SU-DHL-6 (cell line): ENCODE measurements around the gene PHLDB1.

Source experiments
- H2AFZ ChIP-seq: fragments of 200-600 bp; sonication (generic); 2 replicates; pipeline ENCODE4 v1.6.1; 2014; ENCODE audit warnings: low read depth, mild to moderate bottlenecking, moderate library complexity, mixed read lengths, antibody characterized with exemption, low read length; ENCODE audit not compliant: severe bottlenecking
- H3F3A ChIP-seq: fragments of 200-600 bp; shearing (Covaris generic); 2 replicates; pipeline ENCODE4 v1.6.0; 2016; ENCODE audit warnings: antibody characterized with exemption, mild to moderate bottlenecking; ENCODE audit not compliant: insufficient read depth
- H3K27ac ChIP-seq: fragments of 200-600 bp; sonication (generic); 2 replicates; pipeline ENCODE4 v1.5.1; 2016; ENCODE audit warnings: low read depth, mild to moderate bottlenecking, low read length, moderate library complexity, mixed read lengths
- H3K27me3 ChIP-seq: fragments of 200-600 bp; sonication (generic), shearing (Covaris generic); 2 replicates; pipeline ENCODE4 v1.6.0; 2014; ENCODE audit warnings: mild to moderate bottlenecking, low read length
- H3K36me3 ChIP-seq: fragments of 200-600 bp; sonication (generic); 2 replicates; pipeline ENCODE4 v1.6.1; 2014; ENCODE audit warnings: mild to moderate bottlenecking, low read length, mixed read lengths
- H3K4me2 ChIP-seq: fragments of 300-600, 200-600 bp; shearing (Covaris generic), sonication (generic); 2 replicates; pipeline ENCODE4 v1.6.0; 2014; ENCODE audit warnings: low read length, low read depth, mild to moderate bottlenecking; ENCODE audit not compliant: poor library complexity, severe bottlenecking
- H3K4me3 ChIP-seq: fragments of 200-600 bp; sonication (generic); 2 replicates; pipeline ENCODE4 v1.5.1; 2014; ENCODE audit warnings: antibody characterized with exemption, low read length, mild to moderate bottlenecking, mixed read lengths; ENCODE audit not compliant: insufficient read depth, poor library complexity, severe bottlenecking
- H3K79me2 ChIP-seq: fragments of 200-600 bp; sonication (generic); 2 replicates; pipeline ENCODE4 v1.6.1; 2014; ENCODE audit warnings: mild to moderate bottlenecking, low read length, moderate library complexity; ENCODE audit not compliant: insufficient read depth
- H3K9ac ChIP-seq: fragments of 200-600 bp; sonication (generic); 2 replicates; pipeline ENCODE4 v1.7.0; 2014; ENCODE audit warnings: mild to moderate bottlenecking, low read length
- H3K9me2 ChIP-seq: fragments of 200-600 bp; sonication (generic); replicated peaks from 2 replicates; pipeline ENCODE4 v1.6.1; 2014; ENCODE audit warnings: low read length; ENCODE audit not compliant: insufficient read depth
- H3K9me3 ChIP-seq: fragments of 200-600 bp; sonication (generic); 2 replicates; pipeline ENCODE4 v1.6.1; 2014; ENCODE audit warnings: low read length, mixed read lengths; ENCODE audit not compliant: insufficient read depth
- H4K20me1 ChIP-seq: fragments of 200-600 bp; sonication (generic); 2 replicates; pipeline ENCODE4 v1.6.1; 2014; ENCODE audit warnings: low read depth, mild to moderate bottlenecking, antibody characterized with exemption, low read length, moderate library complexity, mixed read lengths
- EZH2phosphoT487 ChIP-seq: fragments of 200-600 bp; sonication (generic), shearing (Covaris generic); conservative IDR thresholded peaks from 2 replicates; pipeline ENCODE4 v1.6.1; 2018; ENCODE audit warnings: mild to moderate bottlenecking, antibody characterized with exemption, low read length, moderate library complexity, mixed read lengths
- TF ChIP-seq, protein P1 (sequence below): fragments of 200-600 bp; sonication (generic); IDR thresholded peaks from one replicate; pipeline ENCODE4 v1.5.1; 2017; ENCODE audit warnings: antibody characterized with exemption, mild to moderate bottlenecking, low read length, moderate library complexity; ENCODE audit not compliant: insufficient read depth, poor library complexity, severe bottlenecking

Gene PHLDB1

DNA sequence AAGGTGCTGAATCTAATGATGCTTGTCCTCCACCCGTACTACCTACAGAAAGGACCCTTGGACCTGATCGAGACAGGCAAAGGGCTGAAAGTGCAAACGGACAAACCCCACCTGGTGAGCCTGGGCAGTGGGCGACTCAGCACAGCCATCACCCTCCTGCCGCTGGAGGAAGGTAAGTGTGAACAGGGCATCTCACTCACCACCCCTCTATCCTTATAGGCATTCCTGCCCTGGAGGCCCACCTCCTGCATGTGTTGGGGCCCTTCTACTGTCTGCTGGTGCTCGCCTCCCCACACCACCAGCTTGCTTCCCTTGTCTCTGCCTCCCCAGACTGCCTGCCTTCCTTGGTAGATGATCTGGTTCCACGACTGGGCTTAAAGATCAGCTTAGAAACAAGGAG, 7.1 kb downstream of the PHLDB1 start:
- Histone ChIP-seq H3F3A (no peaks in the 10 kb centered on the region), H4K20me1 (no peaks in the 10 kb centered on the region), H3K36me3 (no peaks in the 10 kb centered on the region), H3K9me2 (no peaks in the 10 kb centered on the region), H3K4me2 (no peak overlapping the region), H2AFZ (no peak overlapping the region), H3K79me2 (no peaks in the 10 kb centered on the region), H3K9ac (no peak overlapping the region), H3K27me3 (no peaks in the 10 kb centered on the region), H3K9me3 (no peaks in the 10 kb centered on the region), H3K27ac (no peak overlapping the region), H3K4me3 (no peak overlapping the region)
- TF ChIP-seq, protein P1, sequence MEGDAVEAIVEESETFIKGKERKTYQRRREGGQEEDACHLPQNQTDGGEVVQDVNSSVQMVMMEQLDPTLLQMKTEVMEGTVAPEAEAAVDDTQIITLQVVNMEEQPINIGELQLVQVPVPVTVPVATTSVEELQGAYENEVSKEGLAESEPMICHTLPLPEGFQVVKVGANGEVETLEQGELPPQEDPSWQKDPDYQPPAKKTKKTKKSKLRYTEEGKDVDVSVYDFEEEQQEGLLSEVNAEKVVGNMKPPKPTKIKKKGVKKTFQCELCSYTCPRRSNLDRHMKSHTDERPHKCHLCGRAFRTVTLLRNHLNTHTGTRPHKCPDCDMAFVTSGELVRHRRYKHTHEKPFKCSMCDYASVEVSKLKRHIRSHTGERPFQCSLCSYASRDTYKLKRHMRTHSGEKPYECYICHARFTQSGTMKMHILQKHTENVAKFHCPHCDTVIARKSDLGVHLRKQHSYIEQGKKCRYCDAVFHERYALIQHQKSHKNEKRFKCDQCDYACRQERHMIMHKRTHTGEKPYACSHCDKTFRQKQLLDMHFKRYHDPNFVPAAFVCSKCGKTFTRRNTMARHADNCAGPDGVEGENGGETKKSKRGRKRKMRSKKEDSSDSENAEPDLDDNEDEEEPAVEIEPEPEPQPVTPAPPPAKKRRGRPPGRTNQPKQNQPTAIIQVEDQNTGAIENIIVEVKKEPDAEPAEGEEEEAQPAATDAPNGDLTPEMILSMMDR, result no peak
- TF ChIP-seq EZH2phosphoT487, result no peak

DNA sequence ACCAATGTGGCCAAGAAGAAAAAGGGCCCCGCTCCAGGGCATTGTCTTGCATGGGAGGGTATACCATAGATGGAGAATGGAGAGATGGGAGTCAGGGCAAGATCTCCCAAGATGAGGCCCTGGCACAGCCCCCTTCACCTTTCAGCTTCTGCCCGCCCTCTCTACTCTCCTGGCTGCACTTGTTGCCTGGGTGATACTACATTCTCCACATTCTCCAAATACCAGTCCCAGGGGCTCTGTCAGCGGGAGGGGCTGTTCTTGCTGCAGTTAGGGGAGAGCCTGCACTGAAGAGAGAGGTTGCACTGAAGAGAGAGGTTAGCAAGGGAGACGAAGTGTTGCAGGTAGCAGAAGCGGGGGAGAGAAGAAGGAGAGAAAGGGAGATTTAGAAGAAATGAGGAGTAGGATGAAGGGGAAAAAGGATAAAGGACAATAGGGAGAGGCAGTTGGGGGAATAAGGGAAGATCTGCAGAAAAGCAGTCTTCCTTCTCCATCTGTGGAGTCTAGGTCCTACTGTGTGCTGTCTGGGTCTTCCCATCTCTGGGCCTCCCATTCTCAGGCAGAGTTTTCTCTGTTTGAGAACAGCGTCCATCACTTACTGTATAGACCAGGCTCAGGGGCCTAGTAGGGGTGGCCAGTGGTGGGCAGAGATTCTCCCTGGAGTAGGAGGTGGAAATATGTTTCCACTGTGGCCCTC, 8.0 kb downstream of the PHLDB1 start:
- H3K27ac ChIP-seq, result no peak overlapping the region
- no peak overlapping the region for H3K9ac ChIP-seq
- no peaks in the 10 kb centered on the region for H3K27me3 ChIP-seq
- H4K20me1 ChIP-seq, result no peaks in the 10 kb centered on the region
- H3K4me3 ChIP-seq, result no peak overlapping the region
- no peaks in the 10 kb centered on the region for H3F3A ChIP-seq
- no peak overlapping the region for H3K4me2 ChIP-seq
- no peaks in the 10 kb centered on the region for H3K36me3 ChIP-seq
- no peaks in the 10 kb centered on the region for H3K9me2 ChIP-seq
- no peaks in the 10 kb centered on the region for H3K79me2 ChIP-seq
- H2AFZ ChIP-seq, result no peak overlapping the region
- TF ChIP-seq, protein P1, result no peak
- TF ChIP-seq EZH2phosphoT487, result no peak
- H3K9me3 ChIP-seq, result no peaks in the 10 kb centered on the region

DNA sequence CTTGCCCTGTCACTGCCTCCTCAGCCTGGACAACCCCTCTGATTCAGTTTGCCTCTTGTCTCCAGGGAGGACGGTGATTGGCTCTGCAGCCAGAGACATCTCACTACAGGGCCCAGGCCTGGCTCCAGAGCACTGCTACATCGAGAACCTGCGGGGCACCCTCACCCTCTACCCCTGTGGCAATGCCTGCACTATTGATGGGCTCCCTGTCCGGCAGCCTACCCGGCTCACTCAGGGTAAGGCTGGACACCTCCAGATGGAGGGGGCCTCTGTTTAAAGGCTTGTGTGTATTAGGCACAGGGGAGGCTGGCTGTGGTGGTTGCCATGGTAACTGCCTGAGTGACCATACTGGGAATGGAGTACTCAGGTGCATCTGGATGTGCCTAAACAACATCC, 8.6 kb downstream of the PHLDB1 start:
- Histone ChIP-seq H3K27me3 (no peaks in the 10 kb centered on the region), H3K79me2 (no peaks in the 10 kb centered on the region), H2AFZ (no peak overlapping the region), H3K36me3 (no peaks in the 10 kb centered on the region), H3K27ac (no peak overlapping the region), H3F3A (no peaks in the 10 kb centered on the region), H3K9ac (no peak overlapping the region), H4K20me1 (no peaks in the 10 kb centered on the region), H3K4me3 (no peak overlapping the region), H3K9me3 (no peaks in the 10 kb centered on the region), H3K9me2 (no peaks in the 10 kb centered on the region), H3K4me2 (no peak overlapping the region)
- TF ChIP-seq, protein P1, result no peak
- no peak for TF ChIP-seq EZH2phosphoT487
